Hematopoietic multipotent progenitor cell treated with erythropoietin and hydrocortisone succinate and interleukin-3 and kit ligand, for 17 days (in vitro differentiated cells): ENCODE measurements around the gene KIAA1671.
A peak's percentile ranks its signal among the peaks of the same experiment; 100 is the strongest.

ENCODE experiments used
- DNase-seq: peaks from one replicate; pipeline ENCODE4 v3.0.0-alpha.2; 2015; ENCODE audit warnings: low spot score

The KIAA1671 gene

GRCh38 chr22:25045159-25045558, 92.6 kb downstream of the KIAA1671 start:
- DNase-seq, result no peak

GRCh38 chr22:25048071-25048470, 95.6 kb downstream of the KIAA1671 start:
- no peak for DNase-seq

- DNase-seq, result peak; percentile 55
These were observed 96.4 kb downstream of the KIAA1671 start for GRCh38 chr22:25048659-25049647.

- DNase-seq, result no peak
These were observed 97.3 kb downstream of the KIAA1671 start for GRCh38 chr22:25049770-25050169.

- no peak for DNase-seq
These were observed 98.0 kb downstream of the KIAA1671 start for GRCh38 chr22:25050566-25050965.

- DNase-seq, result no peak
These were observed 98.6 kb downstream of the KIAA1671 start for GRCh38 chr22:25051073-25051472.

GRCh38 chr22:25051983-25052710, 99.6 kb downstream of the KIAA1671 start:
- DNase-seq, result no peak

- no peak for DNase-seq
These were observed 100.8 kb downstream of the KIAA1671 start for GRCh38 chr22:25053153-25053805.

GRCh38 chr22:25054943-25055511, 102.5 kb downstream of the KIAA1671 start:
- no peak for DNase-seq

- DNase-seq, result peak; percentile 17
These were observed 104.7 kb downstream of the KIAA1671 start for GRCh38 chr22:25057013-25057881.

GRCh38 chr22:25059438-25059837, 106.9 kb downstream of the KIAA1671 start:
- no peak for DNase-seq

GRCh38 chr22:25060522-25061071, 108.1 kb downstream of the KIAA1671 start:
- DNase-seq, result no peak

GRCh38 chr22:25061134-25061533, 108.6 kb downstream of the KIAA1671 start:
- DNase-seq, result no peak

GRCh38 chr22:25061605-25062376, 109.3 kb downstream of the KIAA1671 start:
- DNase-seq, result no peak

- DNase-seq, result no peak
These were observed 110.0 kb downstream of the KIAA1671 start for GRCh38 chr22:25062386-25063085.

- no peak for DNase-seq
These were observed 112.5 kb downstream of the KIAA1671 start for GRCh38 chr22:25064894-25065560.

- no peak for DNase-seq
These were observed 114.4 kb downstream of the KIAA1671 start for GRCh38 chr22:25066861-25067435.

- no peak for DNase-seq
These were observed 115.4 kb downstream of the KIAA1671 start for GRCh38 chr22:25067851-25068421.
